ENCODE measurements around the gene TMEM114.

TMEM114 gene

GRCh38 chr16:8548166-8548565 is 42.1 kb downstream of the TMEM114 start:
- CTCF ChIA-PET, result no interaction called here
- no peak for TF ChIP-seq CTCF (IDR thresholded peaks at IDR 0.05; ENCODE audit: control extremely low read depth, extremely low read depth, low read depth, missing control alignments)
- POLR2A ChIA-PET, result no interaction called here
- DNase-seq (ENCODE audit: extremely low spot score), result no peak

DNA sequence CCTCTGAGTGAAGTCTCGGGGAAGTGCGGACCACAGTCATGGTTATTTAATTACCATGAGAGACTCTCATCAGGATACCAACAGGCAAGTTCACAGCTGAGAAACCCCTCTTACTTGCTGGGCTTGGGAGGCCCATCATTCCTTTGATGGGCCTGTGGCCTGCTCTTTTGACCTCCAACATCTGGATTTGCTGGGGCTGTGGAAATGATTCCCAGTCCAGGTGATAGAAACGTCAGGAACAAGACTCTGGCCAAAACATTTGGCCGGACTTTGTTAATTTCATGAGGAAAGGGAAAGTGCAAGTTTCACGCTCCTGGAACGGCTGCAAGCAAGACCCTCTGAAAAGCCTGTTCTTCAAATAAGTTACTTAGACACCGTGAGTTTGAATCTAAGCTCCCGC is 42.5 kb downstream of the TMEM114 start:
- TF ChIP-seq CTCF (IDR thresholded peaks at IDR 0.05; ENCODE audit: control extremely low read depth, extremely low read depth, low read depth, missing control alignments), result no peak
- DNase-seq (ENCODE audit: extremely low spot score), result no peak
- ChIA-PET POLR2A (no interaction called here), CTCF (no interaction called here)

DNA sequence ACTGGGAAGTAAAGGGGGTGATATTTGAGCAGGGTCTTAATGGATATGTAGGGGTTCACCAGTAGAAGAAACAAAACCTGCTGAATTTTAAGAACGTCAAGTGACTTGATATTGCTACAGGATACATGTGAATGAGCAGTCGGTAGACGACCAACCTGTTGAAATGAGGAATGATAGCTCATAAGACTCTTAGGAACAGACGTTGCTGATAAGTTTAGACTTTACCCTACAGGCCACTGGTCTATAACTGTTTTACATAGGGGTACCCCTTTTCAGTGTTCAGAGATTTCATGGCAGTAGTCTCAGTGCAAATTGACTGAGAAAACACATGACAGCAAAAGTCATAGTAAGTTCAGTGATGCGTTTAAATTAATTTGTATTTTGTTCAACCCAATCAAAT is 45.9 kb downstream of the TMEM114 start:
- no peak for DNase-seq (ENCODE audit: extremely low spot score)
- TF ChIP-seq CTCF (IDR thresholded peaks at IDR 0.05; ENCODE audit: control extremely low read depth, extremely low read depth, low read depth, missing control alignments), result no peak
- ChIA-PET POLR2A (no interaction called here), CTCF (interaction anchor here (1.3 kb wide), 1 partner anchor 13 kb away, joined by 3 read pairs; no protein-coding TSS in a partner anchor)

GRCh38 chr16:8543258-8543657 is 47.1 kb downstream of the TMEM114 start:
- POLR2A ChIA-PET, result no interaction called here
- CTCF ChIA-PET, result interaction anchor here (1.3 kb wide), 1 partner anchor 15 kb away, joined by 3 read pairs; no protein-coding TSS in a partner anchor
- TF ChIP-seq CTCF (IDR thresholded peaks at IDR 0.05; ENCODE audit: control extremely low read depth, extremely low read depth, low read depth, missing control alignments), result no peak
- DNase-seq (ENCODE audit: extremely low spot score), result no peak

DNA sequence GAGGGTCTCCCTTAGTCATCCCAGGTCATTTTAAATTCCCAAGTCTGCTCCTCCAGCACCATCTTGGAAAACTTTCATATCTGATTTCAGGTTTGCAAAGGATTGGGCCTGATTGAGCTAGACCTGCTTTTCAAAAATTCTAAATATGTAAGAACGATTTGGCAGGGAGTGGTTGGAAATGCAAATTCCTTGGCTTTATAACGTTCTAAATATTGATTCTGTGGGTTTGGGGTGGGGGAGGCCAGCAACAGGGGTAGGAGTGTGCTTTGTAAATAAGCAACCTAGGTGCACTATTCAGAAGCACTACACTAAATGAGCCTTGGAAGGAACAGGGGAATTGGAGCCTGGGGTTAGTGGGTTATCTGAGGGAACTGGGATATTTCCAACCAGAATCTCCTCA is 47.9 kb downstream of the TMEM114 start:
- ChIA-PET POLR2A (no interaction called here), CTCF (no interaction called here)
- no peak for DNase-seq (ENCODE audit: extremely low spot score)
- no peak for TF ChIP-seq CTCF (IDR thresholded peaks at IDR 0.05; ENCODE audit: control extremely low read depth, extremely low read depth, low read depth, missing control alignments)

- no peak for DNase-seq (ENCODE audit: extremely low spot score)
- ChIA-PET CTCF (no interaction called here), POLR2A (no interaction called here)
- no peak for TF ChIP-seq CTCF (IDR thresholded peaks at IDR 0.05; ENCODE audit: control extremely low read depth, extremely low read depth, low read depth, missing control alignments)
Observed at GRCh38 chr16:8541868-8542267, 48.4 kb downstream of the TMEM114 start.

All from GM10248 (cell line).